Esophagus squamous epithelium (tissue), 4 donors: ENCODE data around the gene AP2M1.

Experiments used
- POLR2A ChIP-seq, 4 donors: fragments of 450-650 bp; IDR thresholded peaks; one replicate each; pipeline ENCODE4 v1.6.1; 2017; ENCODE audit warnings: antibody characterized with exemption in 4 of 4, mild to moderate bottlenecking in 4 of 4, moderate library complexity in 3 of 4
- TF ChIP-seq, protein P1 (sequence below), 6 experiments: fragments of 450-650 bp in 4 of 6; fragments of 200-600 bp in 2 of 6; sonication (generic) in 2 of 6; IDR thresholded peaks; one replicate each; pipeline ENCODE4 v1.5.1; 2016 to 2019; ENCODE audit warnings: antibody characterized with exemption in 6 of 6, mild to moderate bottlenecking in 4 of 6, moderate library complexity in 4 of 6

- TF ChIP-seq, protein P1, sequence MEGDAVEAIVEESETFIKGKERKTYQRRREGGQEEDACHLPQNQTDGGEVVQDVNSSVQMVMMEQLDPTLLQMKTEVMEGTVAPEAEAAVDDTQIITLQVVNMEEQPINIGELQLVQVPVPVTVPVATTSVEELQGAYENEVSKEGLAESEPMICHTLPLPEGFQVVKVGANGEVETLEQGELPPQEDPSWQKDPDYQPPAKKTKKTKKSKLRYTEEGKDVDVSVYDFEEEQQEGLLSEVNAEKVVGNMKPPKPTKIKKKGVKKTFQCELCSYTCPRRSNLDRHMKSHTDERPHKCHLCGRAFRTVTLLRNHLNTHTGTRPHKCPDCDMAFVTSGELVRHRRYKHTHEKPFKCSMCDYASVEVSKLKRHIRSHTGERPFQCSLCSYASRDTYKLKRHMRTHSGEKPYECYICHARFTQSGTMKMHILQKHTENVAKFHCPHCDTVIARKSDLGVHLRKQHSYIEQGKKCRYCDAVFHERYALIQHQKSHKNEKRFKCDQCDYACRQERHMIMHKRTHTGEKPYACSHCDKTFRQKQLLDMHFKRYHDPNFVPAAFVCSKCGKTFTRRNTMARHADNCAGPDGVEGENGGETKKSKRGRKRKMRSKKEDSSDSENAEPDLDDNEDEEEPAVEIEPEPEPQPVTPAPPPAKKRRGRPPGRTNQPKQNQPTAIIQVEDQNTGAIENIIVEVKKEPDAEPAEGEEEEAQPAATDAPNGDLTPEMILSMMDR (IDR thresholded peaks at IDR 0.05), result no peak
- no peak for TF ChIP-seq POLR2A (IDR thresholded peaks at IDR 0.05)
Measured at GRCh38 chr3:184222521-184222920, 47.9 kb downstream of the AP2M1 start.
